Gastroesophageal sphincter (tissue), 4 donors: ENCODE data around the gene NDUFS4. TPM values are rescaled to one million over a fixed set of nuclear protein-coding genes. Genes with fewer than 3 reads are reported as not detected.

Experiments
- ATAC-seq: fragments of 150-250 bp; one replicate; pipeline ENCODE4 v1.9.1; 2016; ENCODE audit warnings: mild to moderate bottlenecking, moderate library complexity
- H3K27ac ChIP-seq, 4 donors: fragments of 200-600 bp; sonication (generic) in 3 of 4; 1 replicate in 3 of 4; 2 replicates in 1 of 4; pipeline ENCODE4 v1.5.1; 2016 to 2019
- H3K27me3 ChIP-seq: fragments of 200-600 bp; sonication (generic); one replicate; pipeline ENCODE4 v1.5.1; 2019
- H3K36me3 ChIP-seq, 2 donors: fragments of 200-600 bp; sonication (generic); one replicate each; pipeline ENCODE4 v1.5.1; 2019; ENCODE audit warnings: control low read depth in 1 of 2
- H3K4me1 ChIP-seq, 3 donors: fragments of 200-600 bp; sonication (generic); 1 replicate in 2 of 3; 2 replicates in 1 of 3; pipeline ENCODE4 v1.5.1; 2016 to 2019; ENCODE audit warnings: control low read depth in 2 of 3
- H3K4me3 ChIP-seq, 2 donors: fragments of 200-600 bp; sonication (generic); one replicate each; pipeline ENCODE4 v1.5.1; 2019; ENCODE audit warnings: mild to moderate bottlenecking in 1 of 2, moderate library complexity in 1 of 2
- H3K9me3 ChIP-seq, 3 donors: fragments of 200-600 bp; sonication (generic); one replicate each; pipeline ENCODE4 v1.5.1; 2017 to 2019; ENCODE audit warnings: control low read depth in 2 of 3
- EP300 ChIP-seq: sonication (generic); formaldehyde crosslinking; IDR thresholded peaks from one replicate; pipeline ENCODE4 v1.6.1; 2017; ENCODE audit warnings: antibody characterized with exemption, mild to moderate bottlenecking
- POLR2A ChIP-seq, 2 donors: fragments of 450-650 bp; IDR thresholded peaks; one replicate each; pipeline ENCODE4 v1.6.1; 2017; ENCODE audit warnings: antibody characterized with exemption in 2 of 2, mild to moderate bottlenecking in 2 of 2, moderate library complexity in 1 of 2
- POLR2AphosphoS5 ChIP-seq: sonication (generic); formaldehyde crosslinking; IDR thresholded peaks from one replicate; pipeline ENCODE4 v1.6.1; 2017; ENCODE audit warnings: antibody characterized with exemption
- whole genome bisulfite sequencing, 2 donors: methylation state at CpG; one replicate each; pipeline ENCODE4 v1.1.5; 2018; ENCODE audit warnings: low coverage in 1 of 2; 5-methylcytosine and 5-hydroxymethylcytosine counted together
- total RNA-seq, 4 donors: library from RNA; depleted of rRNA; stranded (reverse); fragments of >200 nt; gene quantifications; one replicate each; pipeline ENCODE4 v1.1.0, GENCODE V29; 2016
- TF ChIP-seq, protein P1 (sequence below), 4 experiments: fragments of 200-600 bp in 2 of 4; fragments of 450-650 bp in 2 of 4; sonication (generic) in 1 of 4; IDR thresholded peaks; one replicate each; pipeline ENCODE4 v1.5.1; 2017 to 2019; ENCODE audit warnings: antibody characterized with exemption in 4 of 4, mild to moderate bottlenecking in 2 of 4, moderate library complexity in 2 of 4

Gene NDUFS4
- total RNA-seq, 4 donors from 2014 or later = 72.7 to 150 (median 123) TPM

DNA sequence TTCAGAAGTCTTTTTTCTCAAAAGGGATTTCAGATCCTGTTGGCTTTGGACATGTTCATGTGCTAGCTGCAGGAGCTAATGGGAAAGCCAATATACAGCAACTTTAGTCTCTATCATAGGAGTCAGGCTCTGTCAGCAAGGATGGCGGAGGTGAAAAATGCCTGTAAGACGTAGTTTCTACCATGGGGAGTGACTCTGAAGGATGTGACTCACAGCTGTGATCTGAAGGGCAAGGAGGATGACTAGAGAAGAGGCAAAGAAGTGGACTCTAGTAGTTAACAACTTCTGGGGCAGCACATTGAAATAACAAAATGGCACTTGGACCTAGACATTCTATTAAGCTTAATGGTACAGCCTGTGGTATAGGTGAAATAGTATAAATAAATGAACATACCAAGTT is 3.1 kb upstream of the NDUFS4 start:
- 90% methylated on average over 2 of the region's 2 CpGs; no CpG with 5 or more reads in 1 of the 2 donors for WGBS, 2 donors
- Histone ChIP-seq H3K4me1 (peaks cover 6 to 19% (median 10%) of the 10 kb centered on the region in 3 donors), H3K36me3 (no peaks in the 10 kb centered on the region), H3K9me3 (no peaks in the 10 kb centered on the region), H3K27me3 (peaks cover 12% of the 10 kb centered on the region), H3K27ac (no peak overlapping the region), H3K4me3 (no peak overlapping the region)
- ATAC-seq = no peak
- TF ChIP-seq, protein P1, sequence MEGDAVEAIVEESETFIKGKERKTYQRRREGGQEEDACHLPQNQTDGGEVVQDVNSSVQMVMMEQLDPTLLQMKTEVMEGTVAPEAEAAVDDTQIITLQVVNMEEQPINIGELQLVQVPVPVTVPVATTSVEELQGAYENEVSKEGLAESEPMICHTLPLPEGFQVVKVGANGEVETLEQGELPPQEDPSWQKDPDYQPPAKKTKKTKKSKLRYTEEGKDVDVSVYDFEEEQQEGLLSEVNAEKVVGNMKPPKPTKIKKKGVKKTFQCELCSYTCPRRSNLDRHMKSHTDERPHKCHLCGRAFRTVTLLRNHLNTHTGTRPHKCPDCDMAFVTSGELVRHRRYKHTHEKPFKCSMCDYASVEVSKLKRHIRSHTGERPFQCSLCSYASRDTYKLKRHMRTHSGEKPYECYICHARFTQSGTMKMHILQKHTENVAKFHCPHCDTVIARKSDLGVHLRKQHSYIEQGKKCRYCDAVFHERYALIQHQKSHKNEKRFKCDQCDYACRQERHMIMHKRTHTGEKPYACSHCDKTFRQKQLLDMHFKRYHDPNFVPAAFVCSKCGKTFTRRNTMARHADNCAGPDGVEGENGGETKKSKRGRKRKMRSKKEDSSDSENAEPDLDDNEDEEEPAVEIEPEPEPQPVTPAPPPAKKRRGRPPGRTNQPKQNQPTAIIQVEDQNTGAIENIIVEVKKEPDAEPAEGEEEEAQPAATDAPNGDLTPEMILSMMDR (IDR thresholded peaks at IDR 0.05) = no peak
- TF ChIP-seq POLR2A (IDR thresholded peaks at IDR 0.05) (no peak), POLR2AphosphoS5 (no peak), EP300 (no peak)

DNA sequence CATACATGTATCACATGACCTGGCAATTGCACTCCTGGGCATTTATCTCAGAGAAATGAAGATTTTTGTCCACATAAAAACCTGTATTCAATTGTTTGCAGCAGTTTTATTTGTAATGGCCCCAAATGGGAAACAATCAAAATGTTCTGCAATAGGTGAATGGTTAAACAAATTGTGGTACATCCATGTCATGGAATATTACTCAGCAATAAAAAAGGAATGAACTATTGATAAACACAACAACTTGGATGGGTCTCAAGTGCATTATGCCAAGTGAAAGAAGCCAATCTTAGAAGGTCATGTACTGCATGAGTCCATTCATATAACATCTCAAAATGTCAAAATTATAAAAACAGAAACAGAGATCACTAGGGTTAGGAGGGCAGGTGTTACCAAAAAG is 1.5 kb upstream of the NDUFS4 start:
- H3K4me1 ChIP-seq = peaks cover 6 to 34% (median 13%) of the 10 kb centered on the region in 3 donors
- TF ChIP-seq, protein P1 (IDR thresholded peaks at IDR 0.05) = no peak
- TF ChIP-seq EP300 (no peak), POLR2AphosphoS5 (no peak), POLR2A (IDR thresholded peaks at IDR 0.05) (no peak)
- H3K4me3 ChIP-seq = no peak overlapping the region
- H3K36me3 ChIP-seq = no peaks in the 10 kb centered on the region
- H3K27ac ChIP-seq = no peak overlapping the region
- no peak for ATAC-seq
- no peaks in the 10 kb centered on the region for H3K9me3 ChIP-seq
- H3K27me3 ChIP-seq = peaks cover 11% of the 10 kb centered on the region

DNA sequence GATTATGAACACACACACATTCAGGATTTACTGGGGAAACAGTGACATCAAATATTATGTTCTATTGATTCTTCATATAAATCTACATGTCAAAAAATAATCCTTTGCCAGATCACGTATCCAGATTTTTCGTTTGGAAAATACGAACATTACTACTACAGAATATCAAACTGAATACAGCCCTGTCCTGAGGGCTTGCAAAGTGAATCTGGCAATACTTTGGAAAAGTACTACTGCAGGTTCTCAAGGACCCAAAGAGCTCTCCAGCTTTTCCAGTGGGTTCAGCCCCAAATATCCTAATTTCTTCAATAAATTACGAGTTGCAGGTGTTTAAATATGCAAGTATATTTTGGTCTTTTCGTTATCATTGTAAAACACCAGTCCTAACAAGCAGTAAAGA is 411 bp upstream of the NDUFS4 start:
- Histone ChIP-seq H3K36me3 (no peaks in the 10 kb centered on the region), H3K27ac (peak overlapping the region; percentile 78 to 90 (median 86)), H3K4me1 (peaks cover 10 to 44% (median 13%) of the 10 kb centered on the region in 3 donors), H3K4me3 (peak overlapping the region; percentile 88 to 99), H3K27me3 (peaks cover 5% of the 10 kb centered on the region), H3K9me3 (no peaks in the 10 kb centered on the region)
- ATAC-seq = no peak
- WGBS, 2 donors = 10 to 13% methylated on average over 5 of the region's 5 CpGs
- no peak for TF ChIP-seq POLR2AphosphoS5
- no peak for TF ChIP-seq EP300
- no peak for TF ChIP-seq POLR2A (IDR thresholded peaks at IDR 0.05)
- TF ChIP-seq, protein P1 (IDR thresholded peaks at IDR 0.05) = no peak

DNA sequence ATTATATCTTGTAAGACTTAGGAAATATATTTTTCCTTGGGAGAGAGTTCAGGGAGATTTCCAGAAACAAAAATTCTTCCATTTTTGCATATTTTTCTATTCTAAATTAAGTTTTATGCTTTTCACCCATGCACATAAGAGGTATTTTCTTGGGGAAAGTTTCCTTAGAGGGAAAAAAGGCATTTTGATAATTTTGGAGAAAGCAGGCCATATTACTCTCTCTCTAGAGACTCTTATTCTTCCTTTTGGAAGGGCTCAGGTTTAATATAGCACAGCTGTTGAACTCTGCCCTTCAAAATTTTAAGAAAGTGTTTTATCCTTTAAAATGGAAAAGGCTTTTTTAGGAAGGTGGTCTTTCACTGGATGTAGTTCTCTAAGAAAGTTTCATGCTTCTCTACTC is 8.0 kb downstream of the NDUFS4 start:
- TF ChIP-seq, protein P1 (IDR thresholded peaks at IDR 0.05) = no peak
- TF ChIP-seq EP300 = no peak
- TF ChIP-seq POLR2A (IDR thresholded peaks at IDR 0.05) = no peak
- no peak for TF ChIP-seq POLR2AphosphoS5
- no peak overlapping the region for H3K4me3 ChIP-seq
- H3K4me1 ChIP-seq = peaks cover 0 to 39% (median 9%) of the 10 kb centered on the region in 3 donors
- no peak for ATAC-seq
- no peaks in the 10 kb centered on the region for H3K9me3 ChIP-seq
- no peaks in the 10 kb centered on the region for H3K36me3 ChIP-seq
- no peaks in the 10 kb centered on the region for H3K27me3 ChIP-seq
- no peak overlapping the region for H3K27ac ChIP-seq

DNA sequence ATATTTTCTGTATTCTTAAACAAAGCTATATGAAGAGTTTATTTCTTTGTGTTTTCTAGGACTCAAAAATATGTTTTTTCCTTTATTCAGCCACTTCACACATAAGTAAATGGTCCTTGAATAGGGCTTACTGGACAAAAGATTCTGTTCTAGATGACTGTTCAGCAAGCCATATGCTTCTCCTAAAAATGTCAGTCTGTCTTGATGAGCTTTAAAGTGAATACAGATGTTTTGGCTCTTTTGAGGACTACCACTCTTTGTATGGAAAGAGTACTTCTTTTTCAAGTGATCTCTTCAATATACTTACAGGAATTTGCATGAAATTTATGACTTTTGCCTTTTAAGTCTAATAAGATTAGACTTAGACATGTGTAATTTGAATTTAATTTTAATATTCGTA is 8.4 kb downstream of the NDUFS4 start:
- H3K27me3 ChIP-seq = no peaks in the 10 kb centered on the region
- no peak overlapping the region for H3K4me3 ChIP-seq
- H3K27ac ChIP-seq = no peak overlapping the region
- no peaks in the 10 kb centered on the region for H3K9me3 ChIP-seq
- no peak for ATAC-seq
- H3K4me1 ChIP-seq = peaks cover 0 to 35% (median 9%) of the 10 kb centered on the region in 3 donors
- TF ChIP-seq POLR2AphosphoS5 (no peak), POLR2A (IDR thresholded peaks at IDR 0.05) (no peak), EP300 (no peak)
- TF ChIP-seq, protein P1 (IDR thresholded peaks at IDR 0.05) = no peak
- 65 to 69% methylated on average over 1 of the region's 1 CpG for WGBS, 2 donors
- no peaks in the 10 kb centered on the region for H3K36me3 ChIP-seq
